Measurements from ENCODE around the gene LMX1B. TPM values are rescaled to one million over a fixed set of nuclear protein-coding genes. Genes with fewer than 3 reads are reported as not detected.

The LMX1B gene
- total RNA-seq, 2 donors from 2014 or later: 0.74 to 1.3 TPM

DNA sequence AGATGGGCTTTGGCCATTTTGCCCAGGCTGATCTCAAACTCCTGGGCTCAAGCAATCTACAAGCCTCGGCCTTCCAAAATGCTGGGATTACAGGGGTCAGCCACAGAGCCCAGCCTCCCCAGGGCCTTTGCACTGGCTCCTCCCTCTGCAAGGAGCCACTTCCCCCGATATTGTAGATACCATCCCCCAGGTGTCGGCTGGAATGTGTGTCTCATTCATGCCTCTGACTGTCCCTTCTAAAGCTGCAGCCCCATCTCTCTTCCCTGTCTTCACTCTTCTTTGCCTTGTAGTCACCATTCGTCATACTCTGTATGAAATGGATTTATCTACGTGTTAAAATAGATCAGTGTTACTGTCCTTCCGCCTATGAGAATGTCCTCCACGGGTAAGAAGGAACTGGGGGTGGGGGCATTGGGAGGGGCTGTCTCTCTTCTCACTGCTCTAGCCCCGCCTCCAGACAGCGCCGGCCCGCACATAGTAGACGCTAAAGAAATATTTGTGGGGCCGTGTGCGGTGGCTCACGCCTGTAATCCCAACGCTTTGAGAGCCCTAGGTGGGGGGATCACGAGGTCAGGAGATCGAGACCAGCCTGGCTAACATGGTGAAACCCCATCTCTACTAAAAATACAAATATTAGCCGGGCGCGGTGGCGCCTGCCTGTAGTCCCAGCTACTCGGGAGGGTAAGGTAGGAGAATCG is 68.5 kb downstream of the LMX1B start:
- H3K4me3 ChIP-seq: no peak overlapping the region
- H3K9me3 ChIP-seq: no peaks in the 10 kb centered on the region
- DNase-seq (ENCODE audit: low spot score): no peak
- H3K36me3 ChIP-seq: no peaks in the 10 kb centered on the region
- H3K27ac ChIP-seq: no peak overlapping the region
- TF ChIP-seq, protein P1, sequence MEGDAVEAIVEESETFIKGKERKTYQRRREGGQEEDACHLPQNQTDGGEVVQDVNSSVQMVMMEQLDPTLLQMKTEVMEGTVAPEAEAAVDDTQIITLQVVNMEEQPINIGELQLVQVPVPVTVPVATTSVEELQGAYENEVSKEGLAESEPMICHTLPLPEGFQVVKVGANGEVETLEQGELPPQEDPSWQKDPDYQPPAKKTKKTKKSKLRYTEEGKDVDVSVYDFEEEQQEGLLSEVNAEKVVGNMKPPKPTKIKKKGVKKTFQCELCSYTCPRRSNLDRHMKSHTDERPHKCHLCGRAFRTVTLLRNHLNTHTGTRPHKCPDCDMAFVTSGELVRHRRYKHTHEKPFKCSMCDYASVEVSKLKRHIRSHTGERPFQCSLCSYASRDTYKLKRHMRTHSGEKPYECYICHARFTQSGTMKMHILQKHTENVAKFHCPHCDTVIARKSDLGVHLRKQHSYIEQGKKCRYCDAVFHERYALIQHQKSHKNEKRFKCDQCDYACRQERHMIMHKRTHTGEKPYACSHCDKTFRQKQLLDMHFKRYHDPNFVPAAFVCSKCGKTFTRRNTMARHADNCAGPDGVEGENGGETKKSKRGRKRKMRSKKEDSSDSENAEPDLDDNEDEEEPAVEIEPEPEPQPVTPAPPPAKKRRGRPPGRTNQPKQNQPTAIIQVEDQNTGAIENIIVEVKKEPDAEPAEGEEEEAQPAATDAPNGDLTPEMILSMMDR (IDR thresholded peaks at IDR 0.05): no peak
- H3K27me3 ChIP-seq: peaks cover 0 to 5% of the 10 kb centered on the region in 2 donors
- H3K4me1 ChIP-seq: peaks cover 0 to 6% of the 10 kb centered on the region in 2 donors

DNA sequence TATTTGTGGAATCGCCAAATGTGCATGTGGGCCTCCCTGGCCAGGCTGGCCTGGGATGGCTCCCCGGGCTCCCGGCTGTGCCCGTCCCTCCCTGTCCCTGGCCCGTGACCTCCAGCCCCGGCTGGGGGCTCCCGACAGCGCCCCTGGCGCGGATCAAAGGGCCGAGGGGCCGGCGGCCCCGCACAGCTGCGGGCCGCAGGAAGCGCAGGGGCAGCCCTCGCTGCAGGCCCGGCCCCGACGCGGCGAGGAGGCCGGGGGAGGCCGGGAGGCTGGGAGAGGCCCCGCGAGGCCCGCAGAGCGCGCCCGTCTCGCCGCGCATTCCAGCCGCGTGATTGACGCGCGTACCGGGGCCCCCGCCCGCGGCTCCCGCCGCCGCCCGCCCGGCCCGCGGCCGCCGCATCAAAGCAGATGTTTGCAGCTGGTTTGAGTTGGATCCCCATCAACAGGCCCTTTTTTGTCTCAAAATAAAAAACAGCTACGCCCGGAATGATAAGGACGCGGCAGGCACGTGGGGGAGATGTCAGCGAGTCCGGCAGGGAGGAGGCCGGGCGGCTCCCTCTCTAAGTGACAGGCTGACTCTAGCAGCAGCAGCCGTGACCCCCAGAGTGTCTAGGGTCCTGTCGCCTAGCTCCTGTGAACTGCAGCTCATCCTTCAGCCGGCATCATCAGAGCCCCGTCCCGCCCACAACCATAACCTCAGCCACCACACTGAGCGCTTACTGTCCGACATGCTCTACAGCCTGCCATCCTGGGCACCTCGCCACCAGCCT is 69.4 kb downstream of the LMX1B start:
- TF ChIP-seq, protein P1 (IDR thresholded peaks at IDR 0.05): no peak
- H3K4me3 ChIP-seq: peak overlapping the region in 1 of 2 donors; percentile 37
- H3K9me3 ChIP-seq: no peaks in the 10 kb centered on the region
- no peak overlapping the region for H3K27ac ChIP-seq
- peaks cover 0 to 6% of the 10 kb centered on the region in 2 donors for H3K4me1 ChIP-seq
- H3K36me3 ChIP-seq: no peaks in the 10 kb centered on the region
- H3K27me3 ChIP-seq: peaks cover 0 to 5% of the 10 kb centered on the region in 2 donors
- no peak for DNase-seq (ENCODE audit: low spot score)

DNA sequence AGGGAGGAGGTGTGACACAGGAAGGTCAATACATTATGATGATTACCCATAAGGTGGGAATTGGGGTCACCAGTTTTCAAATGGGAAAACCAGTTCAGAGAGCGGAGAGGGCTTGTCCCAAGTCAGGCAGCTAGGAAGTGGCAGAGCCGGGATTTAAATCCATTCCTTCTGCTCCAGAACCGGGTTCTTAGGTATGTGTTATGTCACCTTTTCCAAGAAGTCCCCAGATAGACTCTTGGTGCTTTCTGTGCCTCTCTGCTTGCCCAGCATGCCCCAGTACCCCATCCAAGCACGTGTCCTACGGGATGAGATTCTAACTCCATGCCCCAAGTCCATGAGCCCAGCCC is 69.9 kb downstream of the LMX1B start:
- H3K27ac ChIP-seq: no peak overlapping the region
- DNase-seq (ENCODE audit: low spot score): no peak
- no peak overlapping the region for H3K4me3 ChIP-seq
- peaks cover 0 to 6% of the 10 kb centered on the region in 2 donors for H3K4me1 ChIP-seq
- TF ChIP-seq, protein P1 (IDR thresholded peaks at IDR 0.05): no peak
- H3K36me3 ChIP-seq: no peaks in the 10 kb centered on the region
- no peaks in the 10 kb centered on the region for H3K9me3 ChIP-seq
- H3K27me3 ChIP-seq: peaks cover 0 to 5% of the 10 kb centered on the region in 2 donors

DNA sequence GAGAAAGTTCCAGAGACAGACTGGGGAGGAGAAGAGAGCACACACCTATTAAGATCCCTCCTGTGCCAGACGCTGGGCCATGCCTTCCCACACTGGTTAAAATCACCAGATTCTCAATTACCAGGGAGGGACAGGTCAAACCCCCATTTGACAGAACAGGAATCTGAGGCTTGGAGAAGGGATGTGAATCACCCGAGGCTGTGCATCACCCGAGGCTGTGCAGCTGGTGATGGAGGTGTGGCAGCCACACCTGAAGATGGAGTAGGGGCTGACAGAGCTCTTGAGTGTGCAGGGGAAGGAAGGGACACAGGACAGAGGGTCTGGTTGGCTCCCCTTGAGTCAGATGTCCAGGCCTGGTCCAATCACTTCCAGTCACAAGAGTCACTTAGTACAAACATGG is 70.6 kb downstream of the LMX1B start:
- no peak for DNase-seq (ENCODE audit: low spot score)
- no peaks in the 10 kb centered on the region for H3K9me3 ChIP-seq
- H3K36me3 ChIP-seq: no peaks in the 10 kb centered on the region
- TF ChIP-seq, protein P1 (IDR thresholded peaks at IDR 0.05): no peak
- H3K4me3 ChIP-seq: no peak overlapping the region
- peaks cover 0 to 5% of the 10 kb centered on the region in 2 donors for H3K27me3 ChIP-seq
- H3K27ac ChIP-seq: no peak overlapping the region
- peaks cover 0 to 6% of the 10 kb centered on the region in 2 donors for H3K4me1 ChIP-seq

DNA sequence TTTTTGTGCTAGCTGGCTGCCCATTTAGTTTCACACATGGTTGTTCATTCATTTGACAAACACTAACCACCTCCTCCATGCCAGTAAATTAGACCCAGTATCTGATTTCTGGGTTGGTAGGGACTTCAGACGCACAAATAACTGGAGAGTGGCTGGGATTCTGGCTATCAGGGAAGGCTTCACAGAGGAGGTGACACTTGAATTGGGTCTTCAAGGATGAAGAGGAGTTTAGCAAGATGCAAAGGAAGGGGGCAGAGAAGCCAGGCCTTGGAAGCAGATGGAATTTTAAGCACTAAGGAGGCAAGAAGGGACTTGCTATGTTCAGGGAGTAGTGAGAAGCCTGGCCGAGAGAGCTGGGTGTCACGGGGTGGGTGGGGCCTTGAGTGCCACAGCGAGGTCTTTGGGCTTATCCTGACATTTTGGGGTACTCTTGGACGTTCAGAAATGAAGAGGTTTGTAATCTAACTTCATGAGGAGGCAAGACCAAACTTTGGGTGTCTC is 71.3 kb downstream of the LMX1B start:
- no peaks in the 10 kb centered on the region for H3K36me3 ChIP-seq
- peaks cover 0 to 6% of the 10 kb centered on the region in 2 donors for H3K4me1 ChIP-seq
- DNase-seq (ENCODE audit: low spot score): no peak
- TF ChIP-seq, protein P1 (IDR thresholded peaks at IDR 0.05): no peak
- no peaks in the 10 kb centered on the region for H3K9me3 ChIP-seq
- H3K27ac ChIP-seq: no peak overlapping the region
- H3K4me3 ChIP-seq: no peak overlapping the region
- peaks cover 4 to 5% of the 10 kb centered on the region in 2 donors for H3K27me3 ChIP-seq

Measured in right atrium auricular region (tissue), 2 donors.